ENCODE data around the gene MXRA7. TPM values are rescaled to one million over a fixed set of nuclear protein-coding genes. Genes with fewer than 3 reads are reported as not detected.

Gene MXRA7
- total RNA-seq, 5 donors from 2014 or later (not counting 1 experiment from before 2014, with no cell fraction given): 5.9 to 14.7 (median 13.5) TPM

DNA sequence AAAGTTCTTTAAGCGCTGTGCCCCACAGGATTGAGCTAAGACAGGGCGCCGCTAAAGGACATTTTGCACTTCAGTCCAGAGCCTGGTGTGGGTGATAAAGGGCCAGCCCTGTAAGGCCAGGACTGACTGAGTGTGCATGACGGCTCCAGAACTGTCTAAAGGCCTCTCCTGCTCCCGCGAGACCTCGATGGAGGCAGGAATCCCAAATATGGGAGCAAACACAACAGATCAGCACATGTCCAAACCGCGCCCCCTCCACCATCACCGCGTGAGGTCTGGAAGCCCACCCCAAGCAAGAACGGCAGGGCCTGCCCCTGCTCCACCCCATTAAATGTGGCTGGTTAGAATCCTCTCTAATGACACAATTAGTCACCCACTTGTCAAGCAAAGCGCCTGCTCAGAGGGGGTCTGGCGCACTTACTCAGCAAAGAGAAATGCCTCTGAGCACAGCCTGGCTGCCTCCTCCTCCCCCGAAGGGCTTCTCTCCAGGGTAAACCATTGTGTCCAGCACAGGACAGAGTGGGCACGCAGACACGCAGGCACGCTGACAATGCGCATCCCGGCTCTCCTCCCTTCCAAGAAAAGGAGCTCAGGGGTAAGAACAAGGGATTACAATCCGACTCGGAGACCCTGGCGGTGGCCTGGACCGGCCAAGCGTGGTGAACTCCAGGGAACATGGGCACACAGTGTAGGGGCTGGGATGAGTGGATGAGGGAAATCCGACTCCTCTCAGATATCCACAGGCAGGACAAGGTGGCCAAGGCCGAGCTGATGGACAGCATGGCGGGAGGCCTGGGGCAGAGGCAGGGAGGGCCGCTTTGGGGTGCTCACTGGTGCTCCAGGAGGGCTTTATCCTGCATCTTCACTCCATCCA, 1.5 kb downstream of the MXRA7 start:
- Mint-ChIP-seq H3K9me3 (no peaks in the 10 kb centered on the region), H3K4me3 (peak overlapping the region; percentile 64 to 75 (median 70)), H3K27me3 (no peaks in the 10 kb centered on the region), H3K4me1 (peaks cover 14 to 32% (median 25%) of the 10 kb centered on the region in 3 donors), H3K27ac (peak overlapping the region in 1 of 2 donors; percentile 34), H3K36me3 (peaks cover 6% of the 10 kb centered on the region)
- Histone ChIP-seq H3K9me3 (no peaks in the 10 kb centered on the region), H3K36me3 (ENCODE audit: control insufficient read depth in 2 of 2, extremely low read depth in 1 of 2, insufficient read depth in 1 of 2, low read length in 1 of 2) (peaks cover 0 to 15% of the 10 kb centered on the region in 2 donors), H3K4me3 (ENCODE audit: control insufficient read depth in 1 of 2, extremely low read depth in 1 of 2, low read length in 1 of 2) (no peak overlapping the region), H3K27me3 (replicated peaks in 1 of 2; ENCODE audit: control insufficient read depth in 2 of 2, extremely low read depth in 1 of 2, insufficient read depth in 2 of 2, low read length in 1 of 2) (peaks cover 0 to 9% of the 10 kb centered on the region in 2 experiments), H3K27ac (ENCODE audit: low read length) (no peak overlapping the region), H3K4me1 (ENCODE audit: control insufficient read depth in 1 of 2, extremely low read depth in 1 of 2, insufficient read depth in 2 of 2, low read length in 2 of 2) (peaks cover 4 to 36% of the 10 kb centered on the region in 2 experiments)
- POLR2A ChIA-PET: no interaction called here
- ATAC-seq (replicated peaks in 1 of 4): no peak
- WGBS (ENCODE audit: insufficient coverage): 94% methylated on average over 23 of the region's 29 CpGs
- CTCF ChIA-PET: interaction anchor here in 1 of 2 donors (0.8 kb wide), 1 partner anchor 28 kb away, joined by 3 read pairs; no protein-coding TSS in a partner anchor
- no peak for DNase-seq

DNA sequence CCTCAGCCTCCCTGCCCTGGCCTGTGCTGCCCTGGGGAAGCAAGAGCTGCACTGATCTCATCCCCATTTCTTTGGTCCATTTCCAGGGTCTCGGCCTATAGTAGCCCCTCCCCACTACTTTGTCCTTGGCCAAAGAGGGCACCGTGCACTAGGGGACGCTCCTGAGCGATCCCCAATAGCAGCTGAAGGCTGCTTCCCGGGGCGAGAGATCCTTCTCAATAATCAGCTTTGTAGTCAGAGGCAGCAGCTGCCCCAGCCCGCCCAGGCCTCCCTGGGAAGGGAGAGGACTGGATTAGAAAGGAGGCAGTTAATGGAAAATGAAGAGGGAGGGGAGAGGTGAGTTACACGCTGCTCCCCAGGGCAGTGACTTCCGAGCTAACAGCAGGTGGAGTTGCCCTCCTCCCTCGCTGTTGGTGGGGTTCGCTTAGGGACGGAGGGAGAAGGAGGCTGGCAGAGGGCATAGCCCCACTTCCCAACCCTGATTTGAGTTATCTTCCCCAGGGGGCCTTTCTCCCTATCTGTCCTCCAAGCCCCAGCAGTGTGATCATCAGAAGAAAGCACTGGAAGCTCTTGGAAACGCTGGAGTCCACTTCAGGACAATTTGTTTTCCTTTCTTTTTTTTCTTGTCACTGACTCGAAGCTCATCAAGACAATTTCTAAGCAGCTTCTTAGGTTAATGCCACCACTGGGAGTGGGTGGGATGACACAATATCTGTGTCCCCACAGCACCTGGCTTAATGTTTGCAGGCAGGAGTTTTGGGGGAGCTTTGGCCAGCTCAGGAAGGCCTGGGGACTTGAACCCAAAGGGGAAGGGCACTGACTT, 2.6 kb downstream of the MXRA7 start:
- Mint-ChIP-seq H3K36me3 (no peaks in the 10 kb centered on the region), H3K27me3 (no peaks in the 10 kb centered on the region), H3K27ac (no peak overlapping the region), H3K4me3 (peak overlapping the region in 1 of 3 donors; percentile 70), H3K9me3 (no peaks in the 10 kb centered on the region), H3K4me1 (peaks cover 3 to 21% (median 15%) of the 10 kb centered on the region in 3 donors)
- Histone ChIP-seq H3K4me1 (ENCODE audit: control insufficient read depth in 1 of 2, extremely low read depth in 1 of 2, insufficient read depth in 2 of 2, low read length in 2 of 2) (peaks cover 0 to 27% of the 10 kb centered on the region in 2 experiments), H3K4me3 (ENCODE audit: control insufficient read depth in 1 of 2, extremely low read depth in 1 of 2, low read length in 1 of 2) (no peak overlapping the region), H3K27ac (ENCODE audit: low read length) (no peak overlapping the region), H3K27me3 (replicated peaks in 1 of 2; ENCODE audit: control insufficient read depth in 2 of 2, extremely low read depth in 1 of 2, insufficient read depth in 2 of 2, low read length in 1 of 2) (peaks cover 0 to 9% of the 10 kb centered on the region in 2 experiments), H3K9me3 (no peaks in the 10 kb centered on the region), H3K36me3 (ENCODE audit: control insufficient read depth in 2 of 2, extremely low read depth in 1 of 2, insufficient read depth in 1 of 2, low read length in 1 of 2) (peaks cover 0 to 4% of the 10 kb centered on the region in 2 donors)
- WGBS (ENCODE audit: insufficient coverage): 89% methylated on average over 7 of the region's 14 CpGs
- ChIA-PET CTCF (interaction anchor here (0.6 to 0.8 kb wide), 3 partner anchors 27 to 372 kb away, joined by 3 to 11 read pairs (median 3); no protein-coding TSS in a partner anchor), POLR2A (interaction anchor here in 1 of 2 donors (0.6 kb wide), 1 partner anchor 15 kb away, joined by 9 read pairs; no protein-coding TSS in a partner anchor)
- no peak for DNase-seq
- no peak for ATAC-seq (replicated peaks in 1 of 4)

DNA sequence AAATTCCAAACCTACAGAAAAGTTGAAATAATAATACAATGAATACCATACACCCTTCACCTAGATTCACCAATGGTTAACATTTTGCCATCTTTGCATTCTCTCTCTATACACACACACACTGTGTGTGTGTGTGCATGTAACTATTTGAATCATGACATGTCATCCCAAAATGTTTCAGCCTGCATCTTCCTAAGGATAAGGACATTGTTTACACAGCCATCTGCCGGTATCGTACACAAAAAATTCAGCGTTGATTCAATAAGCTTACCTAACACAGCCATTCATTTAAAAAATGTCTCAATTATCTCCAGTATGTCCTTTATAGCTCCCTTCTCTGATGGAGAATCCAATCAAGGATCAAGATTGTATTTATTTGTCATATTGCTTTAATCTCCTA, 3.9 kb downstream of the MXRA7 start:
- no peak for DNase-seq
- Histone ChIP-seq H3K27ac (ENCODE audit: low read length) (no peak overlapping the region), H3K9me3 (no peaks in the 10 kb centered on the region), H3K36me3 (ENCODE audit: control insufficient read depth in 2 of 2, extremely low read depth in 1 of 2, insufficient read depth in 1 of 2, low read length in 1 of 2) (no peaks in the 10 kb centered on the region), H3K27me3 (replicated peaks in 1 of 2; ENCODE audit: control insufficient read depth in 2 of 2, extremely low read depth in 1 of 2, insufficient read depth in 2 of 2, low read length in 1 of 2) (peaks cover 0 to 9% of the 10 kb centered on the region in 2 experiments), H3K4me1 (ENCODE audit: control insufficient read depth in 1 of 2, extremely low read depth in 1 of 2, insufficient read depth in 2 of 2, low read length in 2 of 2) (peaks cover 0 to 22% of the 10 kb centered on the region in 2 experiments), H3K4me3 (ENCODE audit: control insufficient read depth in 1 of 2, extremely low read depth in 1 of 2, low read length in 1 of 2) (no peak overlapping the region)
- WGBS (ENCODE audit: insufficient coverage): no CpG with 5 or more reads among the region's 3 CpGs
- Mint-ChIP-seq H3K4me3 (no peak overlapping the region), H3K4me1 (peaks cover 0 to 19% (median 15%) of the 10 kb centered on the region in 3 donors), H3K36me3 (no peaks in the 10 kb centered on the region), H3K27ac (peak overlapping the region in 1 of 2 donors; percentile 34), H3K27me3 (no peaks in the 10 kb centered on the region), H3K9me3 (no peaks in the 10 kb centered on the region)
- ATAC-seq (replicated peaks in 1 of 4): no peak
- ChIA-PET CTCF (no interaction called here), POLR2A (no interaction called here)

DNA sequence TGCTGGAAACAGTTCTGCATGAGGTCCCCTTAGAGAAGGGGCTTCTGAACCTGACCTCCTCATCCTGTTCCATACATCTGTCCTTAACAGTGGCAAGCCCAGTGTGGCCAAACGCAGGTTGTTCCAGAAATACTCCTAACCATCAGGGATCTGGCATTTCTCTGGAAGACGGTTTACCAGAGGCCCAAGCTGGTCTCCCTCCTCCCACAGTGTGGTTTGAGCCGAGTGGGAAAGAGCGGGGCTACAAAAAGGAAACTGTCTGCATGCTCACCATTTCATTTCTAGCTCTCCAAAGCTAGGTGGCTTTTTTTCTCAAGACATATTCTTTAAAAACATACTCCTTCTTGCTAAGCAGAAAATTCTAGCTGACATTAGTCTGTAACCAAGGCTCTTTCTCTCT, 6.0 kb downstream of the MXRA7 start:
- no peaks in the 10 kb centered on the region for H3K36me3 Mint-ChIP-seq
- H3K27ac Mint-ChIP-seq: no peak overlapping the region
- DNase-seq (no peak), ATAC-seq (replicated peaks in 1 of 4) (no peak)
- Histone ChIP-seq H3K36me3 (ENCODE audit: control insufficient read depth in 2 of 2, extremely low read depth in 1 of 2, insufficient read depth in 1 of 2, low read length in 1 of 2) (no peaks in the 10 kb centered on the region), H3K27me3 (replicated peaks in 1 of 2; ENCODE audit: control insufficient read depth in 2 of 2, extremely low read depth in 1 of 2, insufficient read depth in 2 of 2, low read length in 1 of 2) (peaks cover 0 to 4% of the 10 kb centered on the region in 2 experiments), H3K9me3 (no peaks in the 10 kb centered on the region), H3K27ac (ENCODE audit: low read length) (no peak overlapping the region), H3K4me3 (ENCODE audit: control insufficient read depth in 1 of 2, extremely low read depth in 1 of 2, low read length in 1 of 2) (no peak overlapping the region), H3K4me1 (ENCODE audit: control insufficient read depth in 1 of 2, extremely low read depth in 1 of 2, insufficient read depth in 2 of 2, low read length in 2 of 2) (peaks cover 0 to 19% of the 10 kb centered on the region in 2 experiments)
- H3K4me3 Mint-ChIP-seq: no peak overlapping the region
- ChIA-PET POLR2A (interaction anchor here (0.6 to 0.7 kb wide), 2 partner anchors 11 to 814 kb away, joined by 4 to 8 read pairs; no protein-coding TSS in a partner anchor), CTCF (interaction anchor here in 1 of 2 donors (0.6 kb wide), 2 partner anchors 10 to 187 kb away, joined by 4 to 8 read pairs; no protein-coding TSS in a partner anchor)
- no peaks in the 10 kb centered on the region for H3K27me3 Mint-ChIP-seq
- no CpG with 5 or more reads among the region's 4 CpGs for WGBS (ENCODE audit: insufficient coverage)
- no peaks in the 10 kb centered on the region for H3K9me3 Mint-ChIP-seq
- H3K4me1 Mint-ChIP-seq: peaks cover 0 to 11% (median 7%) of the 10 kb centered on the region in 3 donors

DNA sequence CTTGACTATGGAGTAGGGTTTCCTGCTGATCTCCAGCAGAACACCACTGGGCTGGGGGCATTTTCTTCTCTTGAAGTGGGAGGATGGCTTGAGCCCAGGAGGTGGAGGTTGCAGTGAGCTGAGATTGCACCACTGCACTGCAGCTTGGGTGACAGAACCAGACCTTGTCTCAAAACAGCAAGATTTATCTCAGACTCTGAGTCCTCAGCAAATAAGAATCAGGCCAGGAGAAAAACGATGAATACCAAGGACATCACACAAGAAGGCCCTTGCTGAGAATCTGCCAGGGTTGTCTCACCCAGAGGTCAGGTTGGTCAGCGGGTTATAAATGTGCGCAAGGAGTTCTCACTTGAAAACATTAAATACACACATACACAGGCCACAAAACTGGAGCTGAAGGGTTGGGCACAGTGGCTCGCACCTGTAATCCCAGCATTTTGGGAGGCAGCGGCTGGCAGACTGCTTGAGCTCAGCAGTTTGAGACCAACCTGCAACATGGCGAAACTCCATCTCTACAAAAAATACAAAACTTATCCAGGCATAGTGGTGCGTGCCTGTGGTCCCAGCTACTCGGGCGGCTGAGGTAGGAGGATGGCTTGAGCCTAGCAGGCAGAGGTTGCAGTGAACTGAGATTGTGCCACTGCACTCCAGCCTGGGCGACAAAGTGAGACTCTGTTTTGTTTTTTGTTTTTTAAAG, 7.7 kb downstream of the MXRA7 start:
- POLR2A ChIA-PET: no interaction called here
- Histone ChIP-seq H3K9me3 (no peaks in the 10 kb centered on the region), H3K27me3 (replicated peaks in 1 of 2; ENCODE audit: control insufficient read depth in 2 of 2, extremely low read depth in 1 of 2, insufficient read depth in 2 of 2, low read length in 1 of 2) (peaks cover 0 to under 1% of the 10 kb centered on the region in 2 experiments), H3K4me3 (ENCODE audit: control insufficient read depth in 1 of 2, extremely low read depth in 1 of 2, low read length in 1 of 2) (no peak overlapping the region), H3K27ac (ENCODE audit: low read length) (no peak overlapping the region), H3K4me1 (ENCODE audit: control insufficient read depth in 1 of 2, extremely low read depth in 1 of 2, insufficient read depth in 2 of 2, low read length in 2 of 2) (peaks cover 0 to 19% of the 10 kb centered on the region in 2 experiments), H3K36me3 (ENCODE audit: control insufficient read depth in 2 of 2, extremely low read depth in 1 of 2, insufficient read depth in 1 of 2, low read length in 1 of 2) (no peaks in the 10 kb centered on the region)
- Mint-ChIP-seq H3K36me3 (no peaks in the 10 kb centered on the region), H3K27me3 (no peaks in the 10 kb centered on the region), H3K27ac (no peak overlapping the region), H3K4me3 (no peak overlapping the region), H3K9me3 (no peaks in the 10 kb centered on the region), H3K4me1 (peaks cover 0 to 6% (median 0%) of the 10 kb centered on the region in 3 donors)
- ATAC-seq (replicated peaks in 1 of 4): no peak
- CTCF ChIA-PET: interaction anchor here in 1 of 2 donors (0.7 kb wide), 1 partner anchor 96 kb away, joined by 3 read pairs; no protein-coding TSS in a partner anchor
- no peak for DNase-seq
- WGBS (ENCODE audit: insufficient coverage): 100% methylated on average over 5 of the region's 10 CpGs

All from T-cell (primary cell).